HG02852 (cell line): ENCODE data around the gene C19orf12.
A peak's percentile ranks its signal among the peaks of the same experiment; 100 is the strongest.
"Not testable (repeated sequence)": the region's sequence is repeated elsewhere in the genome, so short reads cannot be mapped to it uniquely, and the experiment has no call there.

Experiments used
- ATAC-seq: cut with Tn5 transposase; IDR thresholded peaks from one replicate; pipeline ENCODE4 v1.9.1; 2021; ENCODE audit warnings: mild to moderate bottlenecking, moderate library complexity; ENCODE audit not compliant: unreplicated experiment

C19orf12 gene

DNA sequence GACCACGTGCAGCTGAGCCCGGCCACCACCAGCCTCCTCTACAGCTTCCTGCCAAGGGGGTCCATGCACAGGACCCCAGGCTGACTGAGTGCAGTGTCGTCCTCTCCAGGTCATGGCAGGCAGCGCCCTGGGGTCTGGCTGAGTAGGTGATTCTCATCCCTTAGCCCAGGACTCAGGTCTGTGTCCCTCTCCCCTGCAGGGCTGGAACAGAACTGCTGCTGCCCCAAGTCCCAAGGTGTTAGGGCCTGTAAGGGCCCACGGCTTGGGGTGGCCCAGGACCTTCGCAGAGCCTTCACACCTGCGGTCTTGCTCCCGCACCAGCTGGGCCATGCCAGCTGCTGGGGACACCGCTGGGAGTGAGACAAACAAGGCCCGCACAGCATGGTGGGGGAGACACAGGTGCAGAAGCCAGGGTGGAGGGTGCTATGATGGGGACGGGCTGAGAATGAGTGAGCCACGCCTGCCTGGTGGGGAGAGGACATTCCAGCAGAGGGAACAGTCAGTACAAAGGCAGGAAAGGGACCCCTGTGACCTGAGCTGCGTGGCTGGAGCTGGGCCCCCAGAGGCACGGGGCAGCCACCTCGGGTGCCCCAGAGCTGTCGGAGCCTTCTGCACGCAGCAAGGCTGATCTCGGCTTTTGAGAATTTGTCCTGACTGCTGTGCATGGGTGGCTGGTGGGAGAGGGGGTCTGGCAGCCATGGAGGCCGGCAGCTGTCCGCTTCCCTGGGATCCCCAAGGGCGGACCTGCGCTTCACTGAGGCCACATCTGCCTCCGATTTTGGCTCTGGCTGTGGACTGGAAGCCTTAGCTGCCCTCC lies 37.9 kb downstream of the C19orf12 start:
- no peak for ATAC-seq

DNA sequence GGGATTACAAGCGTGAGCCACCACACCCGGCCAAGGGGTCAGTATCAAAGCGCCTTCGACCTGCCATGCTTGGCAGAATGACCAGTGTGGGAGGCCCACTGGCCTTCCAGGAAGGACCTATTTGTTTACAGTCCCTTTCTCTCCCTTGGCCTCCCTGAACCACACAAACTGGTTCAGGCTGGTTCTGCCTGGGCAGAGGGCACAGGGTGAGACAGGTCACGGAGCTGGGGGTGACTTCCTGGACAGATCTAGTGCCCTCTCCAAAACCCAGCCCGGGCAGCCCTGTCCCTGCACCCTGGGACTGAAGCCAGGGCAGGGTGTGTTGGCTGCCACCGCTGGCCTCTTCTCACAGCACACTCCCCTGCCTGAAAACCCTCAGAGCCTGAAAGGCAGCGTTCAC lies 38.5 kb downstream of the C19orf12 start:
- ATAC-seq: no peak

GRCh38 chr19:29675650-29676186 lies 39.3 kb downstream of the C19orf12 start:
- ATAC-seq: no peak

DNA sequence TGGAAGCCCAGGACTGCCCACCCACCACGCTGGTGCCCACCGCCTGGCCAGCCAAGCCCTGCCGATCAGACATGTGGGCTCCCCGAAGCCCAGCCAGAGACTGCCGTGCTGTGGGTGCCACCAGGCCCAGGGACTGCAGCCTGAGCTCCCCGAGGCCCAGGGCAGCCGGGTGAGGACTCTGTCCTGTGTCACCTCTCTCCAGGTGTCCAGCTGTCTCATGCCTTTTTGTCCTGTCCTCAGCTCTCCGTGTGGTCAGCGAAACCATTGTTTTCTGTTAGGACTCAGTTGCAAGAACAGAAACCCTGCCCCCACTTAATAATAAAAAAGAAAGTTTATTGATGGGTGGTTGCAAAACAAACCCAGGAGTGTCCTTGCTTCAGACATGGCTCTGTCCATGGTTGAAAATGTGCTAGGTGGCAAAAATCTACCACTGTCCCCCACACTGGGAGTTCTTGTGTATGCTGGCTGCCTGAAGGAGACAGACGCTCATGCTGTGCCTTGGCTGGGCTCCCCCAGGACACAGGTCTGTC lies 39.9 kb downstream of the C19orf12 start:
- no peak for ATAC-seq

GRCh38 chr19:29674374-29675119 lies 40.5 kb downstream of the C19orf12 start:
- no peak for ATAC-seq

GRCh38 chr19:29673451-29674371 lies 41.4 kb downstream of the C19orf12 start:
- ATAC-seq: peak; percentile 0

DNA sequence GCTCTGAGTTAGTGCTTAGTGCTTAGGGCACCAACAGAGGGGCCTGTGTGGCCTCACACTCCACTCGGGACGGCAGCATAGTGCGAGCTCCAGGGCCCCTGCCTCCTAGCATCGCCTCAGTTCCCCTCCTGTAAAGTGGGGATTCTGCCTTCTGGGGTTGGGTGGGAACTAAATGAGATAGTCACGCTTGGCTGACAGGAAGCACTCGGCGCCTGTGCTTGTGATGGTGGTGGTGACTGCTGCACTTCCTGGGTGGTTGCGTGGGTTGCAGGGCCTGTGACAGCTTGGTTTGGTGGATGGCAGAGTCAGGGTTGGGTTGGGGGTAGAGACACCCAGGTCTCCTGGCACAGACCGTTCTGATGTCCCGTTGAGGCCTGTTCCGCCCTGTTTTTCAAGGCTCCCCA lies 42.1 kb downstream of the C19orf12 start:
- peak; percentile 35 for ATAC-seq

- ATAC-seq: no peak
Observed at GRCh38 chr19:29672319-29672932, 42.6 kb downstream of the C19orf12 start.

GRCh38 chr19:29671393-29672160 lies 43.5 kb downstream of the C19orf12 start:
- peak; percentile 72 for ATAC-seq

DNA sequence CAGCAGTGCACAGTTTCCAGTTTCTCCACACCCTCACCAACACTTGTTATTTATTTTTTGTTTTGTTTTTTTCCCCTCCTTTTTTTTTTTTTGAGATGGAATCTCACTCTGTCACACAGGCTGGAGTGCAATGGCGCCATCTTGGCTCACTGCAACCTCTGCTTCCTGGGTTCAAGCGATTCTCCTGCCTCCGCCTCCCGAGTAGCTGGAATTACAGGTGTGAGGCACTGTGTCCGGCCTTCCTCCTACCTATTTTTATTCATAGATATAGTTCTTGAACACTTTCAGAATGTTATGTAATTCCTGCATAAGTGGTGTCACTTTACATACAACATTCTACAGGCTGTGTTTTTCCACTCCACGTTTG lies 44.1 kb downstream of the C19orf12 start:
- ATAC-seq: not testable (repeated sequence)

DNA sequence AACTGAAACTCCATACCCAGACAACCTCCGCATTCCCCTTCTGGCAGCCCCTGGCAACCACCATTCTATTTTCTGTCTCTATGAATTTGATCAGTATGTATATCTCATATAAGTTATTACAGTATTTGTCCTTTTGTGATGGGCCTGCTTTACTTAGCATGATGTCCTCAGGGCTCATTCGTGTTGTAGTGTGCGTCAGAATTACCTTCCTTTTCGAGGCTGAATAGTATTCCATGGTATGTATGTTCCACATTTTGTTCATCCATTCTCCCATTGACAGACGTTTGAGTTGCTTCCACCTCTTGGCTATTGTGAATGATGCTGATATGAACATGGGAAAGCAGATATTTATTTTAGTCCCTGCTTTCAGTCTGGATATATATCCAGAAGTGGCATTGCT lies 44.8 kb downstream of the C19orf12 start:
- ATAC-seq: no peak

- no peak for ATAC-seq
Observed at GRCh38 chr19:29668746-29669609, 46.1 kb downstream of the C19orf12 start.

DNA sequence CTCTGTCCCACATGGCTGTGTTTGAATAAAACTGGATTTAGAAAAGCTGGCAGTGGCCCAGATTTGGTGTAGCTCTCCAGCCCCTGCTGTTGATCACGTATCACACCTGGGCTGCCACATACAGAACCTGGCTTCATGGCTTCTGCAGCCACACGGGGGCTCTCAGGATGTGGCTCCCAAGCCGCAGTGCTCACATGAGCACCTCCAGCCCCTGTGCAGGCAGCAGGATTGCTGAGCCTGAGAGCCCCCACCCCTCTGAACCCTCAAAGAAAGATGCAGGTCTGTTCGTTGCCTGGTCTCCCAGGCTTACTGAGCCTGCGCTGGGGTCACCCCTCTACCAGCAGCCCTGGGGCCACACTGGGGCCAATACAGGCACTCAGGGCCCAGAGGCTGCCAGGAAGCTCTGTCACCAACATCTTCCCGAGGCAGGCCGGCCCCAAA lies 47.1 kb downstream of the C19orf12 start:
- no peak for ATAC-seq

DNA sequence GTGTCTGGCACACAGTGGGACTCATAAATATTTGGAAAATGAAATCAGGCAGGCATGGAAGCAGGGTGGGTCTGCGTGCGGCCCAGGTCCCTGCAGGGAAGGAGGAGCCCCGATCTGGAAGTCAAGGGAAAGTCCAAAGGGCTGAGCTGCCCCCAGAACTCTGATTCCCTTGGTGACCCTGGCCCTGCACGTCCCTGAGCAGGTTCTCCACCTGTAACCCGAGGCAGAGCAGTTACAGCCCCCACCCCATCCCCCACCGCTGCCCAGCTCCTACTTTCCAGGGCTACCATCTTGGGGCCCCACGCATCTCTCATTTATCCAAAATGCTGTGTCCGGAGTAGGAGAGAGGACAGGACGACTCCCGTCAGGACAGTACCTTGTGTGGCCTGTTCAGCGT lies 47.7 kb downstream of the C19orf12 start:
- no peak for ATAC-seq

- ATAC-seq: no peak
Observed at GRCh38 chr19:29666578-29667386, 48.3 kb downstream of the C19orf12 start.

DNA sequence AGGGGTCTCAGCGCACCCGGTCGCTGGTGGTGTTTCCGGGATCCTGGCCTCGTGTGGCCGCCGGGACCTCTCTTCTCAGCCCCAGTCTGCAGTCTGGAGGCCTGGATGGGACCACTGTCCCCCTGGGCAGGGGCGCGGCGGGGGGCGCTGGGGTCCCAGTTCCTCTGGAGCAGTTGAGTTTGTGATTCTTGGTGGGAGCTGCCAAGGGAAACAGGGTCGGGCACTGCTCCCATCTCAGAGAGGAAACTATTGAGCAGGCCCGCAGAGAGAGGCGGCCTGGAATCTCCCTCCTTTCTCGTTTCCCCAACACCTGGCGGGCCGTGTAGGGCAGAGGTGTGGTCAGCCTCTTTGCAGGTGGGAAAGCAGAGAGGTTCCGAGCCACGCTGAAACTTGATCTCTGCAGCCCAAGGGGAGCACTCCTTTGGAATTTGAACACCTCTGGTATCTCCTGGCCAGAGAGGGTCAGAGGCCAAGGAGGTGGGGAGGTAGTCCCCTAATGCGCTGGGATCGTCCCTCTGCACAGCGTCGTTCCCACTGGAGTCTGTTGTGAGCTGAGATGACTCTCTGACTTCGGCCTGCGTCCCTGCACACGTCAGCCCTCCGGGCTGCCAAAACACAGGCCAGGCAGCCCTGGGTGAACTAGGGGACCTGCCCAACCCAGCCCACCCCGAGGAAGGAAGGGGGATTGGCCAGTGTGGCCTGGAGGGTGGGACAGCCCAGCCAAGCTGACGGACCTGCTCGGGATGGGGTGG lies 49.1 kb downstream of the C19orf12 start:
- ATAC-seq: no peak
